CMK (cell line): Measurements from ENCODE around the gene CASP10.

ENCODE experiments used
- DNase-seq: peaks from one replicate; pipeline ENCODE4 v3.0.0-alpha.2; 2010; ENCODE audit warnings: low read depth

The CASP10 gene

GRCh38 chr2:201197781-201198180, 14.8 kb downstream of the CASP10 start:
- no peak for DNase-seq

GRCh38 chr2:201199847-201200246, 16.9 kb downstream of the CASP10 start:
- no peak for DNase-seq

- DNase-seq, result no peak
These were observed 17.4 kb downstream of the CASP10 start for GRCh38 chr2:201200345-201200744.

GRCh38 chr2:201201371-201201770, 18.4 kb downstream of the CASP10 start:
- no peak for DNase-seq

GRCh38 chr2:201203916-201204654, 21.1 kb downstream of the CASP10 start:
- no peak for DNase-seq

- no peak for DNase-seq
These were observed 21.9 kb downstream of the CASP10 start for GRCh38 chr2:201204655-201205514.

GRCh38 chr2:201205515-201205849, 22.5 kb downstream of the CASP10 start:
- no peak for DNase-seq

GRCh38 chr2:201208563-201209252, 25.8 kb downstream of the CASP10 start:
- no peak for DNase-seq

GRCh38 chr2:201215963-201216362, 33.0 kb downstream of the CASP10 start:
- no peak for DNase-seq

- DNase-seq, result no peak
These were observed 34.0 kb downstream of the CASP10 start for GRCh38 chr2:201216918-201217317.

- no peak for DNase-seq
These were observed 35.8 kb downstream of the CASP10 start for GRCh38 chr2:201218780-201219179.

GRCh38 chr2:201219328-201220096, 36.6 kb downstream of the CASP10 start:
- no peak for DNase-seq

GRCh38 chr2:201220102-201220570, 37.2 kb downstream of the CASP10 start:
- DNase-seq, result peak; percentile 72

GRCh38 chr2:201223089-201224073, 40.4 kb downstream of the CASP10 start:
- no peak for DNase-seq

- no peak for DNase-seq
These were observed 45.5 kb downstream of the CASP10 start for GRCh38 chr2:201228271-201228911.

GRCh38 chr2:201228912-201229290, 46.0 kb downstream of the CASP10 start:
- DNase-seq, result no peak

GRCh38 chr2:201231781-201232466, 49.0 kb downstream of the CASP10 start:
- peak; percentile 92 for DNase-seq

GRCh38 chr2:201232467-201232815, 49.5 kb downstream of the CASP10 start:
- no peak for DNase-seq

GRCh38 chr2:201233192-201233811, 50.4 kb downstream of the CASP10 start:
- DNase-seq, result peak; percentile 88
